ENCODE measurements around the gene CCL21.

Gene CCL21

DNA sequence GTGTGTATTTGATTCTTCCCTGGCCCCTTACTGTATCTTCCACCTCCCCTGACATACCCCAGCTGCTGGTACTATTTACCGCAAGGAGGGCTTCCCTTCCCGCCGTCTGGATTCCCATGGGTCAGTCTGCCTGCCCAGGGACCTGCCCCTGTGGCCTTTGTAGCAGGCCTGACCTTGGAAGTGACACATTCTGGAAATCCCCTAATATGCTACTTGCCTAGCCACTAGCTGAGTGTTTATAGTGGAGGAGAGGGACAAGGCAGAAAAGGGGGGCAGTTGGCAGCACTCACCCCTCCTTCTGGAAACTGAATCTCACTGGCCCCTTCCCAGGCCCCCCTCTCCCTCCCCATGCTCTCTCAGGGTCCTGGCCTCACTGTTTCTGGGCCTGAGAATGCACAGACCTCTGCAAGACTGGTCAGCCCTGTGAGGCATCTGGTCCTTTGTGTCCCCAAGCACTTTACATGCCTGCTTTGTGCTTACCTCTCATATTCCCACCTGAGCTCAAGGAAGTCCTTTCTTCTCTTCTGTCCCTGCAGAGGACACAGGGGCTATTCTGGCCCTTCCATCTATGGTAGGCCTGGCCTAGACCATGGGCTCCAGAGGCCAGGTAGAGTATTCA, 8.2 kb upstream of the CCL21 start:
- no peaks in the 10 kb centered on the region for H3K36me3 ChIP-seq (ENCODE audit: insufficient read depth, insufficient read length, low read length)
- TF ChIP-seq YY1 (IDR thresholded peaks at IDR 0.05; ENCODE audit: insufficient read depth, insufficient read length) (no peak), SUZ12 (IDR thresholded peaks at IDR 0.05; ENCODE audit: extremely low read depth, insufficient read depth, insufficient read length) (no peak)
- DNase-seq (ENCODE audit: low read depth, low spot score) = no peak
- H3K9me3 ChIP-seq (ENCODE audit: insufficient read depth, low read length) = no peaks in the 10 kb centered on the region
- H3K9ac ChIP-seq (ENCODE audit: insufficient read length, low read depth) = no peak overlapping the region
- no peak overlapping the region for H3K4me3 ChIP-seq (ENCODE audit: insufficient read length, low read depth)
- no peaks in the 10 kb centered on the region for H3K4me1 ChIP-seq (ENCODE audit: insufficient read depth, insufficient read length)
- H3K27me3 ChIP-seq (ENCODE audit: insufficient read depth, insufficient read length) = no peaks in the 10 kb centered on the region

DNA sequence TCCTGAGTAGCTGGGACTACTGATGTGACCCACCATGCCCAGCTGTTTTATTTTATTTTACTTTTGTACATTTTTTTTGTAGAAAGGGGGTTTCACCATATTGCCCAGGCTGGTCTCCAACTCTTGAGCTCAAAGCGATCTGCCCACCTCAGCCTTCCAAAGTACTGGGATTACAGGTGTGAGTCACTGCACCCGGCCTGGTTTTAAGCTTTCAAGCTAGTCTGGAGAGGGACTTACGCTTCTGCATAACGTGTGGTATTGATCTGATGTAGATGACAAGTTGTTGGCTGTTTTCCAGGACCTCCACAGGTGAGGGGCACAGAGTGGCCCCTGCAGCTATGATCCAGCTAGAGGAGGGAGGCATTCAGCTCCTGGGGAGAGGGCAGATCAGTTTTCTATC, 6.8 kb upstream of the CCL21 start:
- Histone ChIP-seq H3K36me3 (ENCODE audit: insufficient read depth, insufficient read length, low read length) (no peaks in the 10 kb centered on the region), H3K9ac (ENCODE audit: insufficient read length, low read depth) (no peak overlapping the region), H3K4me3 (ENCODE audit: insufficient read length, low read depth) (no peak overlapping the region), H3K27me3 (ENCODE audit: insufficient read depth, insufficient read length) (no peaks in the 10 kb centered on the region), H3K9me3 (ENCODE audit: insufficient read depth, low read length) (no peaks in the 10 kb centered on the region), H3K4me1 (ENCODE audit: insufficient read depth, insufficient read length) (no peaks in the 10 kb centered on the region)
- no peak for DNase-seq (ENCODE audit: low read depth, low spot score)
- TF ChIP-seq ZNF274 (IDR thresholded peaks at IDR 0.05; ENCODE audit: low read depth, low read length) (no peak), YY1 (IDR thresholded peaks at IDR 0.05; ENCODE audit: insufficient read depth, insufficient read length) (no peak), SUZ12 (IDR thresholded peaks at IDR 0.05; ENCODE audit: extremely low read depth, insufficient read depth, insufficient read length) (no peak)

DNA sequence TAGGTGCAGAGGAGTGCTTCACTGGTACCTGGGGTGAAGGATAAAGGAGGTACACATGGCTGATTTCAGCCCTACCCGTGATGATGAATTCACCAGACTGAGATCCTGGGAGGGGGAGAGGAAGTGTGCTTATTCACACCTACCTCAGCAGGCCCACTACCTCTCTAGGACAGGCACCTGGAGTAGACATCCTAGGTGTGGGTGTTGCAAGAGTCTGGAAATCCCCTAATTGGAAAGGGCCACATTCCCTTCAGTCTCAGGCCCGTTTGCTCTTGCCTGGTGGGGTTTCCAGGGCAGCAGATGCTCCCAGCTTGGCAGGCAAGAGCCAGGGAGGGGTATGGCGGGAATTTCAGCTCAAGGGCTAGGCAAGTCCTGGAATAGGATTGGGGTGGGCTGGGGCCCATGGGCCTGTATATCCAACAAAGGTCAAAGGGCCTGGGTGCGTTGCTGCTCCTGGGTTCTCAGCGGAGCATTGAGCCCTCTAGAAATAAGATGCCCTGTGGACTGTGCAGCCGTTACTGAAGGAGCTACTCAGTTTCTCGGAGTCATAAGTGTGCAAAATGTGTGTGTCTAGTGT, 5.8 kb upstream of the CCL21 start:
- Histone ChIP-seq H3K4me1 (ENCODE audit: insufficient read depth, insufficient read length) (no peaks in the 10 kb centered on the region), H3K9ac (ENCODE audit: insufficient read length, low read depth) (no peak overlapping the region), H3K9me3 (ENCODE audit: insufficient read depth, low read length) (no peaks in the 10 kb centered on the region), H3K36me3 (ENCODE audit: insufficient read depth, insufficient read length, low read length) (no peaks in the 10 kb centered on the region), H3K27me3 (ENCODE audit: insufficient read depth, insufficient read length) (no peaks in the 10 kb centered on the region), H3K4me3 (ENCODE audit: insufficient read length, low read depth) (no peak overlapping the region)
- TF ChIP-seq YY1 (IDR thresholded peaks at IDR 0.05; ENCODE audit: insufficient read depth, insufficient read length) (no peak), ZNF274 (IDR thresholded peaks at IDR 0.05; ENCODE audit: low read depth, low read length) (no peak), SUZ12 (IDR thresholded peaks at IDR 0.05; ENCODE audit: extremely low read depth, insufficient read depth, insufficient read length) (no peak)
- DNase-seq (ENCODE audit: low read depth, low spot score) = no peak

DNA sequence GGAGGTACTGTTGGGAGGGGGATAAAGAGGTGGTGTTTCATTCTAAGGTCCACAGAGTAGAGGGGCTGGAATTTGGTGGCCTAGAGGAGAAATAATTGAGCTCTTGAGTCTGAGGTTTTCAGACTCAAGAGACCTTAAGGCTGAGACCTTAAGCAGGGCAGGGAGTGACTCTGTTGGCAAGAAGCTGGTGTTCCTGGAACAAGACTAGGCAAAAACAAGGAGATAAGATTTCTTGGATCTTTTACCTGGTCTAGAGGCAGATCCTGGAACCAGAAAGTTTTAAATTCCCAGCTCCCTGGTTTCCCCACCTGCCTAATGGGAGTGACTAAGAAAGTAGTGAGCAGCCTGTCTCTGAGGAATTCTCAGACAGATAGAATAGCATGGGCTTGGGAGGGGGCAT, 4.1 kb upstream of the CCL21 start:
- no peaks in the 10 kb centered on the region for H3K27me3 ChIP-seq (ENCODE audit: insufficient read depth, insufficient read length)
- H3K4me1 ChIP-seq (ENCODE audit: insufficient read depth, insufficient read length) = no peaks in the 10 kb centered on the region
- no peak for TF ChIP-seq YY1 (IDR thresholded peaks at IDR 0.05; ENCODE audit: insufficient read depth, insufficient read length)
- TF ChIP-seq ZNF274 (IDR thresholded peaks at IDR 0.05; ENCODE audit: low read depth, low read length) = no peak
- no peak for TF ChIP-seq SUZ12 (IDR thresholded peaks at IDR 0.05; ENCODE audit: extremely low read depth, insufficient read depth, insufficient read length)
- no peak overlapping the region for H3K4me3 ChIP-seq (ENCODE audit: insufficient read length, low read depth)
- no peak for DNase-seq (ENCODE audit: low read depth, low spot score)
- H3K36me3 ChIP-seq (ENCODE audit: insufficient read depth, insufficient read length, low read length) = no peaks in the 10 kb centered on the region
- H3K9me3 ChIP-seq (ENCODE audit: insufficient read depth, low read length) = no peaks in the 10 kb centered on the region
- no peak overlapping the region for H3K9ac ChIP-seq (ENCODE audit: insufficient read length, low read depth)

DNA sequence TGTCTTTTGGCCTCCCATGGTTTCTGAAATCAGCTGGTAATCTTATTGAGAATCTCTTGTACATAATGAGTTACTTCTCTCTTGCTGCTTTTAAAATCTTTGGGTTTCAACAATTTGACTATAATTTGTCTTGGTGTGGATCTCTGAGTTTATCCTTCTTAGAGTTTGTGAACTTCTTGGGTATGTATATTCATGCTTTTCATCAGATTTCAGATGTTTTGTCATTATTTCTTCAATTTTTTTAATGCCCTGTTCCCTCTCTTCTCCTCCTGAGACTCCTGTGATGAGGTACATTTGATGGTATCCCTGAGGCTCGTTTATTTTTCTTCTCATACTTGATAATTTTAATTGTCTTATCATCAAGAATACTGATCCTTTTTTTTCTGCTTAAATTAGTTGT, 2.2 kb upstream of the CCL21 start:
- Histone ChIP-seq H3K4me3 (ENCODE audit: insufficient read length, low read depth) (no peak overlapping the region), H3K9me3 (ENCODE audit: insufficient read depth, low read length) (no peaks in the 10 kb centered on the region), H3K27me3 (ENCODE audit: insufficient read depth, insufficient read length) (no peaks in the 10 kb centered on the region), H3K9ac (ENCODE audit: insufficient read length, low read depth) (no peak overlapping the region), H3K36me3 (ENCODE audit: insufficient read depth, insufficient read length, low read length) (no peaks in the 10 kb centered on the region), H3K4me1 (ENCODE audit: insufficient read depth, insufficient read length) (no peaks in the 10 kb centered on the region)
- TF ChIP-seq YY1 (IDR thresholded peaks at IDR 0.05; ENCODE audit: insufficient read depth, insufficient read length) = no peak
- TF ChIP-seq ZNF274 (IDR thresholded peaks at IDR 0.05; ENCODE audit: low read depth, low read length) = no peak
- no peak for TF ChIP-seq SUZ12 (IDR thresholded peaks at IDR 0.05; ENCODE audit: extremely low read depth, insufficient read depth, insufficient read length)
- DNase-seq (ENCODE audit: low read depth, low spot score) = no peak

DNA sequence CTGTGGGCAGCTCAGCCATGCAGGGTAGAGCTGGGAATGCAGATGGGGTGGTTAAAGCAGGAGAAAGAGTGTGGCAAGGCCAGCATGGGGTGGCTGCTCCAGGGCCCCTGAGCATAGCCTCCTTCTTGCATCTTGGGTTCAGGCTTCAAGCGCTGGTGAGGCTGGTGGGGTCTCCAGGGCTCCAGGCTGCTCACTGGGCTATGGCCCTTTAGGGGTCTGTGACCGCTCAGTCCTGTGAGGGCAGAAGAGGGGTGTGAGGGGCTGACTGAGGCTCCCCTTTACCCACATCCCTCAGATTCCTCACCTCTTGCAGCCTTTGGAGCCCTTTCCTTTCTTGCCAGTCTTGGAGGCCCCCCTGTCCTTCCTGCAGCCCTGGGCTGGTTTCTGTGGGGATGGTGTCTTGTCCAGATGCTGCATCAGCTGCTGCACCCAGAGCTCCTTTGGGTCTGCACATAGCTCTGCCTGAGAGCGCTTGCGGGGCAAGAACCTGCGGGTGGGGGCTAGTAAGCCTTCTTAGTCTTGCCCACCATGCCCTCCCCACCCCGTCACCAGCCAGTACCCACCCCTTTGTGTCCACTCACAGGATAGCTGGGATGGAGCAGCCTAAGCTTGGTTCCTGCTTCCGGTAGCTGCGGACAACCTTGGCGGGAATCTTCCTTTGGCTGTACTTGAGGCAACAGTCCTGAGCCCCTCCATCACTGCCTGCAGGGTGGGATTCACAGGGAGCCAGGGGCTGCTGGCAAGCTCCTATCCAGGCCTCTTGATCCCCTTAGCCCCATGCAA, 549 bp downstream of the CCL21 start:
- no peak overlapping the region for H3K9ac ChIP-seq (ENCODE audit: insufficient read length, low read depth)
- H3K9me3 ChIP-seq (ENCODE audit: insufficient read depth, low read length) = 0 out of 2 replicates have a peak, but pooled peaks cover 1% of the 10 kb centered on the region
- H3K4me3 ChIP-seq (ENCODE audit: insufficient read length, low read depth) = no peak overlapping the region
- no peaks in the 10 kb centered on the region for H3K4me1 ChIP-seq (ENCODE audit: insufficient read depth, insufficient read length)
- DNase-seq (ENCODE audit: low read depth, low spot score) = no peak
- no peaks in the 10 kb centered on the region for H3K27me3 ChIP-seq (ENCODE audit: insufficient read depth, insufficient read length)
- H3K36me3 ChIP-seq (ENCODE audit: insufficient read depth, insufficient read length, low read length) = no peaks in the 10 kb centered on the region
- no peak for TF ChIP-seq SUZ12 (IDR thresholded peaks at IDR 0.05; ENCODE audit: extremely low read depth, insufficient read depth, insufficient read length)
- TF ChIP-seq YY1 (IDR thresholded peaks at IDR 0.05; ENCODE audit: insufficient read depth, insufficient read length) = no peak
- no peak for TF ChIP-seq ZNF274 (IDR thresholded peaks at IDR 0.05; ENCODE audit: low read depth, low read length)

DNA sequence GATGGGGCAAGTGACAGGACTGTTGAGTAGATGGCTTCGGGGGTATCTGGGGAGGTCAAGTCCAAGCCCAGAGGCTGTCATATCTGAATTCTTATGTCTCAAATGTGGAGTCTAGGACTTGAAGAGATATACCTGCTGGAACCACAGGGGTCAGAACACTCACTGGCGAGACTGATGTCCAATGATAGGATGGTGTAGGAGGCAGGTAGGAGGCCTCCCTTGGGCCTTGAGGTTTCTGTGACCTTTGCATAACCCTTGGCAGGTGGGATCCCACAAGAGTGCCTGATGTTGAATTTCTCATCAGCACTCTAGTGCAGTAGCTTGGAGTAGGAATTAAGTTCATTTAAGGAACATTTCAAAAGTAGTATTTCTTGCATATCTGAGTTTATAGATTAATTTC, 2.8 kb downstream of the CCL21 start:
- H3K9me3 ChIP-seq (ENCODE audit: insufficient read depth, low read length) = peaks cover 19% of the 10 kb centered on the region; the same call in 1 of the 2 replicates
- TF ChIP-seq ZNF274 (IDR thresholded peaks at IDR 0.05; ENCODE audit: low read depth, low read length) = no peak
- TF ChIP-seq YY1 (IDR thresholded peaks at IDR 0.05; ENCODE audit: insufficient read depth, insufficient read length) = no peak
- no peak for TF ChIP-seq SUZ12 (IDR thresholded peaks at IDR 0.05; ENCODE audit: extremely low read depth, insufficient read depth, insufficient read length)
- H3K27me3 ChIP-seq (ENCODE audit: insufficient read depth, insufficient read length) = no peaks in the 10 kb centered on the region
- no peaks in the 10 kb centered on the region for H3K36me3 ChIP-seq (ENCODE audit: insufficient read depth, insufficient read length, low read length)
- DNase-seq (ENCODE audit: low read depth, low spot score) = no peak
- H3K9ac ChIP-seq (ENCODE audit: insufficient read length, low read depth) = no peak overlapping the region
- H3K4me1 ChIP-seq (ENCODE audit: insufficient read depth, insufficient read length) = no peaks in the 10 kb centered on the region
- no peak overlapping the region for H3K4me3 ChIP-seq (ENCODE audit: insufficient read length, low read depth)

Measured in NT2/D1 (cell line).